ENCODE measurements around the gene DELE1.

DELE1 gene

DNA sequence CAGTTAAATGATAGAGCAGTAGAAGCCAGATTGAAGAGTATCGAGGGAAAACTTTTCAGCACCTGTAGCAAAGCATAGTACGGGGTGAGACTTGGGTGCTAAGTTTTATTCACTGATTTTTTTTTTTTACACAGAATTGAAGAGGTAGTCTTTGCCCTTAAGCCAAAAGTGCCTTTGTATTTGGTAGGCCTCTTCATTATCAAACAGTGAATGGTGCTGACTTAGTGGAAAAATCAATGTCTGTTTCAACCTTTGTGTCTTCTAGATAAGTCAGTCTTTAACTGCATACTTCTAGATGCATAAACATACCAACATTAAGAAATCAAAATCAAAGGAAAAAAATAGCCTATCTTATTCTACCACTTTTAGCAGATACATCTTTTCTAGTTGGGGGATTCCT lies 59.0 kb downstream of the DELE1 start:
- TF ChIP-seq, protein P1, sequence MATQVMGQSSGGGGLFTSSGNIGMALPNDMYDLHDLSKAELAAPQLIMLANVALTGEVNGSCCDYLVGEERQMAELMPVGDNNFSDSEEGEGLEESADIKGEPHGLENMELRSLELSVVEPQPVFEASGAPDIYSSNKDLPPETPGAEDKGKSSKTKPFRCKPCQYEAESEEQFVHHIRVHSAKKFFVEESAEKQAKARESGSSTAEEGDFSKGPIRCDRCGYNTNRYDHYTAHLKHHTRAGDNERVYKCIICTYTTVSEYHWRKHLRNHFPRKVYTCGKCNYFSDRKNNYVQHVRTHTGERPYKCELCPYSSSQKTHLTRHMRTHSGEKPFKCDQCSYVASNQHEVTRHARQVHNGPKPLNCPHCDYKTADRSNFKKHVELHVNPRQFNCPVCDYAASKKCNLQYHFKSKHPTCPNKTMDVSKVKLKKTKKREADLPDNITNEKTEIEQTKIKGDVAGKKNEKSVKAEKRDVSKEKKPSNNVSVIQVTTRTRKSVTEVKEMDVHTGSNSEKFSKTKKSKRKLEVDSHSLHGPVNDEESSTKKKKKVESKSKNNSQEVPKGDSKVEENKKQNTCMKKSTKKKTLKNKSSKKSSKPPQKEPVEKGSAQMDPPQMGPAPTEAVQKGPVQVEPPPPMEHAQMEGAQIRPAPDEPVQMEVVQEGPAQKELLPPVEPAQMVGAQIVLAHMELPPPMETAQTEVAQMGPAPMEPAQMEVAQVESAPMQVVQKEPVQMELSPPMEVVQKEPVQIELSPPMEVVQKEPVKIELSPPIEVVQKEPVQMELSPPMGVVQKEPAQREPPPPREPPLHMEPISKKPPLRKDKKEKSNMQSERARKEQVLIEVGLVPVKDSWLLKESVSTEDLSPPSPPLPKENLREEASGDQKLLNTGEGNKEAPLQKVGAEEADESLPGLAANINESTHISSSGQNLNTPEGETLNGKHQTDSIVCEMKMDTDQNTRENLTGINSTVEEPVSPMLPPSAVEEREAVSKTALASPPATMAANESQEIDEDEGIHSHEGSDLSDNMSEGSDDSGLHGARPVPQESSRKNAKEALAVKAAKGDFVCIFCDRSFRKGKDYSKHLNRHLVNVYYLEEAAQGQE (IDR thresholded peaks at IDR 0.05; ENCODE audit: insufficient read depth in 1 of 2, low read depth in 2 of 2, low read length in 2 of 2), result no peak
- no peak for TF ChIP-seq TAF1 (IDR thresholded peaks at IDR 0.05; ENCODE audit: borderline replicate concordance, insufficient read depth, low read length)
- no peak for TF ChIP-seq SIN3A (IDR thresholded peaks at IDR 0.05; ENCODE audit: borderline replicate concordance, insufficient read depth, low read length)
- TF ChIP-seq POLR2AphosphoS5 (IDR thresholded peaks at IDR 0.05; ENCODE audit: low read depth, low read length), result no peak
- TF ChIP-seq FOXP2 (optimal IDR thresholded peaks at IDR 0.05; ENCODE audit: borderline replicate concordance, extremely low read depth, extremely low read length, insufficient read depth), result no peak

DNA sequence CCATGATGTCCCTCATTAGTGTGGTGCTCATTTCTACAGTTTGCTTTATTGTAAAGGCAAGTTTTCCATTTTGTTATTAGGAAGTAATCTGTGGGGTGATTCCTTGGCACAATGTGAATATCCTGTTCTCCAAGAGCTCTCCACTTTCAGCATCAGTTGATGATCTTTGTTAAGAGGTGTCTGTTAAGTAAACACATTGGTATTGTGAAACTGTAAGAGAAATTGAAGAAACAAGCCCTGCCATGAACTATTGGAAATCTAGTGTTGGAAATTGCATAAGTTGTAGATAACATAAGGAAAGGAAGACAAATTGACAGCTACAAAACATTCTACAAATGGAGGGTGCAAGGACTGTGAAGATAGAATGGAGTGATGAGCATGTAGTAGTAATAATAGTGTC lies 62.4 kb downstream of the DELE1 start:
- TF ChIP-seq FOXP2 (optimal IDR thresholded peaks at IDR 0.05; ENCODE audit: borderline replicate concordance, extremely low read depth, extremely low read length, insufficient read depth), result no peak
- TF ChIP-seq POLR2AphosphoS5 (IDR thresholded peaks at IDR 0.05; ENCODE audit: low read depth, low read length), result no peak
- TF ChIP-seq SIN3A (IDR thresholded peaks at IDR 0.05; ENCODE audit: borderline replicate concordance, insufficient read depth, low read length), result no peak
- TF ChIP-seq, protein P1 (IDR thresholded peaks at IDR 0.05; ENCODE audit: insufficient read depth in 1 of 2, low read depth in 2 of 2, low read length in 2 of 2), result no peak
- TF ChIP-seq TAF1 (IDR thresholded peaks at IDR 0.05; ENCODE audit: borderline replicate concordance, insufficient read depth, low read length), result no peak

DNA sequence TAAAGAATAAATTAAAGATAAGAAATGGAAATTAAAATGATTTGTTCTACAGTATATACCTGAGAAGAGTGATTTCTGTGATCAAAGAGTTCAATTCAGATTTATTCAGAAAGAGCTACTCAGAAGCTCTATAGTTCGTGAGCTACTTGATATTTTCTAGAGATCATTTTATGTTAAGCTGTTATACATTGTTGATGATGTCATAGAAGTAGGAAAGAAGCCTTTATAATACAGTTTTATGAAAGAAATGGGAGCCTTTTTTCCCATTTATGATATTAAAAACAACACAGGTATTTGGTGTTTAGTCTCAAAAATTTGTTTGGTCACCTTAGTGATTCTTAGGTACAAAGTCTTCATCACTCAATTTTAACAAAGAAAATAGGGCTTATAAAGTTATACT lies 66.0 kb downstream of the DELE1 start:
- TF ChIP-seq TAF1 (IDR thresholded peaks at IDR 0.05; ENCODE audit: borderline replicate concordance, insufficient read depth, low read length) (no peak), FOXP2 (optimal IDR thresholded peaks at IDR 0.05; ENCODE audit: borderline replicate concordance, extremely low read depth, extremely low read length, insufficient read depth) (no peak), SIN3A (IDR thresholded peaks at IDR 0.05; ENCODE audit: borderline replicate concordance, insufficient read depth, low read length) (no peak), POLR2AphosphoS5 (IDR thresholded peaks at IDR 0.05; ENCODE audit: low read depth, low read length) (no peak)
- TF ChIP-seq, protein P1 (IDR thresholded peaks at IDR 0.05; ENCODE audit: insufficient read depth in 1 of 2, low read depth in 2 of 2, low read length in 2 of 2), result no peak

Data from PFSK-1 (cell line).